Keratinocyte (primary cell): ENCODE data around the gene SEC14L3. TPM values are rescaled to one million over a fixed set of nuclear protein-coding genes. Genes with fewer than 3 reads are reported as not detected.

Experiments used
- DNase-seq: peaks from one replicate; pipeline ENCODE4 v3.0.0-alpha.2; 2011; ENCODE audit warnings: low read depth, missing footprints, low spot score
- FAIRE-seq: peaks from 2 replicates; lab custom pipeline; 2011; peaks lifted over from hg19 to GRCh38; lab: Jason Lieb, UNC
- H2AFZ ChIP-seq: 2 replicates; pipeline ENCODE4 v1.6.0; 2012; ENCODE audit warnings: low read length, control low read depth, inconsistent platforms; ENCODE audit not compliant: control insufficient read depth
- H3K27ac ChIP-seq: 2 replicates; pipeline ENCODE4 v1.5.1; 2011; ENCODE audit warnings: low read length; ENCODE audit not compliant: control insufficient read depth, insufficient read depth
- H3K27me3 ChIP-seq: 3 replicates; pipeline ENCODE4 v1.6.0; 2011; ENCODE audit warnings: low read length; ENCODE audit not compliant: control insufficient read depth, insufficient read depth; ENCODE audit errors: extremely low read depth
- H3K36me3 ChIP-seq, 2 experiments: 2 replicates in 1 of 2; 3 replicates in 1 of 2; pipeline ENCODE4 v1.5.1; 2011; ENCODE audit warnings: low read length in 2 of 2, mild to moderate bottlenecking in 1 of 2; ENCODE audit not compliant: control insufficient read depth in 2 of 2, insufficient read depth in 2 of 2; ENCODE audit errors: extremely low read depth in 1 of 2
- H3K4me1 ChIP-seq: 3 replicates; pipeline ENCODE4 v1.5.1; 2011; ENCODE audit warnings: low read length; ENCODE audit not compliant: control insufficient read depth, insufficient read depth; ENCODE audit errors: extremely low read depth
- H3K4me2 ChIP-seq: 3 replicates; pipeline ENCODE4 v1.6.0; 2011; ENCODE audit warnings: low read depth, low read length; ENCODE audit not compliant: control insufficient read depth, insufficient read depth; ENCODE audit errors: extremely low read depth
- H3K4me3 ChIP-seq, 3 experiments: fragments of 200-600 bp in 1 of 3; sonication (generic) in 1 of 3; 2 replicates in 2 of 3; 3 replicates in 1 of 3; pipeline ENCODE4 v1.5.1; 2011 to 2016; ENCODE audit warnings: low read length in 3 of 3, mild to moderate bottlenecking in 3 of 3, control low read depth in 2 of 3, inconsistent platforms in 1 of 3, low read depth in 1 of 3, mixed read lengths in 1 of 3, mixed run types in 1 of 3, moderate library complexity in 1 of 3; ENCODE audit not compliant: control insufficient read depth in 2 of 3, insufficient read depth in 2 of 3; ENCODE audit errors: extremely low read depth in 1 of 3
- H3K79me2 ChIP-seq: 2 replicates; pipeline ENCODE4 v1.6.0; 2012; ENCODE audit warnings: low read length; ENCODE audit not compliant: control insufficient read depth, insufficient read depth
- H3K9ac ChIP-seq: 3 replicates; pipeline ENCODE4 v1.6.0; 2011; ENCODE audit warnings: low read length; ENCODE audit not compliant: control insufficient read depth, insufficient read depth; ENCODE audit errors: extremely low read depth
- H3K9me1 ChIP-seq: 3 replicates; pipeline ENCODE4 v1.6.0; 2011; ENCODE audit warnings: low read length; ENCODE audit not compliant: control insufficient read depth, insufficient read depth; ENCODE audit errors: extremely low read depth
- H3K9me3 ChIP-seq: 2 replicates; pipeline ENCODE4 v1.5.1; 2012; ENCODE audit warnings: low read depth, low read length; ENCODE audit not compliant: control insufficient read depth
- H4K20me1 ChIP-seq: 3 replicates; pipeline ENCODE4 v1.6.0; 2011; ENCODE audit warnings: low read length; ENCODE audit not compliant: control insufficient read depth, insufficient read depth; ENCODE audit errors: extremely low read depth
- EZH2 ChIP-seq: IDR thresholded peaks from one replicate; pipeline ENCODE4 v1.6.1; 2012; ENCODE audit warnings: inconsistent platforms, mild to moderate bottlenecking, low read length, moderate library complexity
- dilution Hi-C: fragments of 300-500 bp; cut with MboI; formaldehyde crosslinking; loops from one replicate; pipeline ENCODE4 v1.7.0; 2020; ENCODE audit warnings: low sequenced_read_pairs; ENCODE audit not compliant: extremely low pct_ligation_motif_present
- polyA plus RNA-seq, 5 experiments: library from polyadenylated mRNA; depleted of rRNA in 3 of 5; stranded (reverse) in 3 of 5; stranded (forward) in 1 of 5; unstranded in 1 of 5; fragments of >200 nt; gene quantifications; 1 replicate in 1 of 5; 2 replicates in 3 of 5; 3 replicates in 1 of 5; pipeline versions ENCODE4 v1.2.1 to v1.2.3, GENCODE V29; 2011 to 2012; ENCODE audit warnings: missing spikeins in 2 of 5, low read depth in 1 of 5, low replicate concordance in 1 of 5
- TF ChIP-seq, protein P1 (sequence below), 3 experiments: IDR thresholded peaks in 1 of 3; conservative IDR thresholded peaks in 1 of 3; optimal IDR thresholded peaks in 1 of 3; 2 replicates in 2 of 3; 3 replicates in 1 of 3; pipeline versions ENCODE3 to v1.5.1; 2011; ENCODE audit warnings: low read length in 3 of 3, mild to moderate bottlenecking in 3 of 3, moderate library complexity in 2 of 3, control low read depth in 1 of 3, inconsistent platforms in 1 of 3; ENCODE audit not compliant: insufficient read depth in 2 of 3; ENCODE audit errors: extremely low read depth in 1 of 3

SEC14L3 gene
- polyA plus RNA-seq, 1 donor (not counting 4 experiments of a cell fraction or from before 2014, with no cell fraction given) = not detected

DNA sequence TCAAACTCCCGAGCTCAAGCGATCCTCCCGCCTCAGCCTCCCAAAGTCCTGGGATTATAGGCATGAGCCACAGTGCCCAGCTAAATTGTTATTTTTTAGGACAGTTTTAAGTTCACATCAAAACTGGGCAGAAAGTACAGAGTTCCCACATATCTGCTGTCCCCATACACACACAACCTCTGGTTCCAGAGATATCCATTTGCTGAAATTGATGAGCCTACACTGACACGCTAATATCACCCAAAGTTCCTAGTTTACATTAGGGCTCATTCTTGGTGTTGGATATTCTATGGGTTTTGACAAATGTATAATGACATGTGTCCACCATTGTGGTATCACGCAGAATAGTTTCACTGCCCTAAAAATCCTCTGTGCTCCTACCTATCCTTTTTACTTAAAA, 36.4 kb upstream of the SEC14L3 start:
- FAIRE-seq (no peak), DNase-seq (no peak)
- H3K4me1 ChIP-seq = no peaks in the 10 kb centered on the region
- no peak for TF ChIP-seq EZH2
- TF ChIP-seq, protein P1, sequence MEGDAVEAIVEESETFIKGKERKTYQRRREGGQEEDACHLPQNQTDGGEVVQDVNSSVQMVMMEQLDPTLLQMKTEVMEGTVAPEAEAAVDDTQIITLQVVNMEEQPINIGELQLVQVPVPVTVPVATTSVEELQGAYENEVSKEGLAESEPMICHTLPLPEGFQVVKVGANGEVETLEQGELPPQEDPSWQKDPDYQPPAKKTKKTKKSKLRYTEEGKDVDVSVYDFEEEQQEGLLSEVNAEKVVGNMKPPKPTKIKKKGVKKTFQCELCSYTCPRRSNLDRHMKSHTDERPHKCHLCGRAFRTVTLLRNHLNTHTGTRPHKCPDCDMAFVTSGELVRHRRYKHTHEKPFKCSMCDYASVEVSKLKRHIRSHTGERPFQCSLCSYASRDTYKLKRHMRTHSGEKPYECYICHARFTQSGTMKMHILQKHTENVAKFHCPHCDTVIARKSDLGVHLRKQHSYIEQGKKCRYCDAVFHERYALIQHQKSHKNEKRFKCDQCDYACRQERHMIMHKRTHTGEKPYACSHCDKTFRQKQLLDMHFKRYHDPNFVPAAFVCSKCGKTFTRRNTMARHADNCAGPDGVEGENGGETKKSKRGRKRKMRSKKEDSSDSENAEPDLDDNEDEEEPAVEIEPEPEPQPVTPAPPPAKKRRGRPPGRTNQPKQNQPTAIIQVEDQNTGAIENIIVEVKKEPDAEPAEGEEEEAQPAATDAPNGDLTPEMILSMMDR (optimal IDR thresholded peaks at IDR 0.05 in 1 of 3, IDR thresholded peaks at IDR 0.05 in 1 of 3, conservative IDR thresholded peaks at IDR 0.05 in 1 of 3; ENCODE audit: extremely low read depth in 1 of 3, insufficient read depth in 2 of 3, low read length in 3 of 3) = no peak
- no peaks in the 10 kb centered on the region for H3K36me3 ChIP-seq
- dilution Hi-C loops = no loop called here
- no peak overlapping the region for H3K9ac ChIP-seq
- H2AFZ ChIP-seq = no peak overlapping the region
- no peak overlapping the region for H3K27ac ChIP-seq
- no peak overlapping the region for H3K4me2 ChIP-seq
- peaks cover 16% of the 10 kb centered on the region for H3K27me3 ChIP-seq
- H3K9me1 ChIP-seq = no peaks in the 10 kb centered on the region
- no peaks in the 10 kb centered on the region for H4K20me1 ChIP-seq
- H3K79me2 ChIP-seq = no peaks in the 10 kb centered on the region
- no peaks in the 10 kb centered on the region for H3K9me3 ChIP-seq
- H3K4me3 ChIP-seq = no peak overlapping the region

DNA sequence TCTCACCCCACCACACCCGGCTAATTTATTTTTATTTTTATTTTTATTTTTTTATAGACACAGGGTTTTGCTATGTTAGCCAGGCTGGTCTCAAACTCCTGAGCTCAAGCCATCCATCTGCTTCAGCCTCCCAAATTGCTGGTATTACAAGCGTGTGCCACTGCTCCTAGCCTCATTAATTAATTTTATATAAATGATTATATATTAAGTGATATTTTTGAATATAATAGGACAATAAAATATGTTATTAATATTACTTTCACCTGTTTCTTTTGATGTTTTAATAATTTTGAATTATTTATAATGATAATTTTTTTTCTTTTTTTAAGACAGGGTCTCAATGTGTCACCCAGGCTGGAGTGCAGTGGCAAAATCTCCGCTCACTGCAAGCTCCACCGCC, 35.9 kb upstream of the SEC14L3 start:
- H2AFZ ChIP-seq = no peak overlapping the region
- H3K79me2 ChIP-seq = no peaks in the 10 kb centered on the region
- no peak overlapping the region for H3K27ac ChIP-seq
- H3K4me3 ChIP-seq = no peak overlapping the region
- H3K9me1 ChIP-seq = no peaks in the 10 kb centered on the region
- DNase-seq (no peak), FAIRE-seq (no peak)
- dilution Hi-C loops = no loop called here
- TF ChIP-seq, protein P1 (optimal IDR thresholded peaks at IDR 0.05 in 1 of 3, IDR thresholded peaks at IDR 0.05 in 1 of 3, conservative IDR thresholded peaks at IDR 0.05 in 1 of 3; ENCODE audit: extremely low read depth in 1 of 3, insufficient read depth in 2 of 3, low read length in 3 of 3) = no peak
- no peak for TF ChIP-seq EZH2
- H3K4me2 ChIP-seq = no peak overlapping the region
- no peaks in the 10 kb centered on the region for H4K20me1 ChIP-seq
- H3K4me1 ChIP-seq = no peaks in the 10 kb centered on the region
- H3K9ac ChIP-seq = no peak overlapping the region
- no peaks in the 10 kb centered on the region for H3K36me3 ChIP-seq
- H3K27me3 ChIP-seq = peaks cover 16% of the 10 kb centered on the region
- no peaks in the 10 kb centered on the region for H3K9me3 ChIP-seq
